H1 (cell line): ENCODE measurements around the gene CPA4. TPM values are rescaled to one million over a fixed set of nuclear protein-coding genes. Genes with fewer than 3 reads are reported as not detected.

Source experiments
- CHD1 ChIP-seq: IDR thresholded peaks from 2 replicates; pipeline ENCODE4 v1.6.1; 2012; ENCODE audit warnings: low read depth, low read length, improper control_type of control experiment
- GTF2F1 ChIP-seq: IDR thresholded peaks from 2 replicates; pipeline ENCODE4 v1.6.1; 2012; ENCODE audit warnings: low read depth, low read length, improper control_type of control experiment, borderline replicate concordance
- RBBP5 ChIP-seq: IDR thresholded peaks from 2 replicates; pipeline ENCODE4 v1.7.1; 2012; ENCODE audit warnings: low read depth, mild to moderate bottlenecking, inconsistent platforms, low read length, moderate library complexity, borderline replicate concordance
- SP2 ChIP-seq: IDR thresholded peaks from 2 replicates; pipeline ENCODE4 v1.6.1; 2012; ENCODE audit warnings: mild to moderate bottlenecking, low read length, inconsistent platforms
- polyA plus RNA-seq, 7 experiments: library from polyadenylated mRNA; depleted of rRNA in 3 of 7; stranded (reverse) in 5 of 7; unstranded in 2 of 7; fragments of >200 nt in 5 of 7; fragments of 200-250 nt in 2 of 7; gene quantifications; 1 replicate in 5 of 7; 2 replicates in 1 of 7; 4 replicates in 1 of 7; pipeline versions ENCODE4 v1.2.1 to v1.2.3, GENCODE V29; 2011 to 2013; ENCODE audit warnings: missing spikeins in 2 of 7, mixed read lengths in 2 of 7
- total RNA-seq: library from RNA; stranded (reverse); fragmentation: NEBNext Ultra II Directional; extraction: Animal tissue kit (Norgen Biotek cat#: 25700); gene quantifications from 2 replicates; pipeline ENCODE4 v1.2.1, GENCODE V29; 2021

CPA4 gene
- total and polyA plus RNA-seq, 2 of the 8 experiments (the other 6 are each of a cell fraction or from before 2014, with no cell fraction given): 0.03 TPM; not detected in 1

GRCh38 chr7:130358471-130358870 is 65.5 kb downstream of the CPA4 start (continued):
- TF ChIP-seq GTF2F1 (no peak), SP2 (no peak), RBBP5 (no peak), CHD1 (no peak)
